Type B pancreatic cell (in vitro differentiated cells): ENCODE results near the gene NENF. TPM values are rescaled to one million over a fixed set of nuclear protein-coding genes. Genes with fewer than 3 reads are reported as not detected.

Source experiments
- DNase-seq: peaks from one replicate; pipeline ENCODE4 v3.0.0; 2021; ENCODE audit warnings: mixed read lengths; ENCODE audit not compliant: unreplicated experiment; ENCODE audit errors: extremely low spot score
- H3K27ac Mint-ChIP-seq: 2 replicates; pipeline ENCODE4 v1.8.0; 2021; ENCODE audit warnings: mild to moderate bottlenecking, mixed read lengths
- H3K27me3 Mint-ChIP-seq: 2 replicates; pipeline ENCODE4 v1.8.0; 2021; ENCODE audit warnings: mixed read lengths
- H3K36me3 Mint-ChIP-seq: 2 replicates; pipeline ENCODE4 v1.8.0; 2021; ENCODE audit warnings: mixed read lengths
- H3K4me1 Mint-ChIP-seq: one replicate; pipeline ENCODE4 v1.8.0; 2021; ENCODE audit warnings: mixed read lengths; ENCODE audit not compliant: unreplicated experiment
- H3K4me3 Mint-ChIP-seq: 2 replicates; pipeline ENCODE4 v1.8.0; 2021; ENCODE audit warnings: mild to moderate bottlenecking, mixed read lengths
- H3K9me3 Mint-ChIP-seq: 2 replicates; pipeline ENCODE4 v1.8.0; 2021; ENCODE audit warnings: mixed read lengths
- CTCF ChIP-seq: fragments of 200-600 bp; sonication (generic); conservative IDR thresholded peaks from 2 replicates; pipeline ENCODE4 v1.5.0; 2021; ENCODE audit warnings: antibody characterized with exemption, mild to moderate bottlenecking
- total RNA-seq: library from RNA; stranded (reverse); gene quantifications from 2 replicates; pipeline ENCODE4 v1.2.1, GENCODE V29; 2021; ENCODE audit warnings: low replicate concordance

The NENF gene
- total RNA-seq, 1 donor from 2014 or later, result 48.9 TPM

DNA sequence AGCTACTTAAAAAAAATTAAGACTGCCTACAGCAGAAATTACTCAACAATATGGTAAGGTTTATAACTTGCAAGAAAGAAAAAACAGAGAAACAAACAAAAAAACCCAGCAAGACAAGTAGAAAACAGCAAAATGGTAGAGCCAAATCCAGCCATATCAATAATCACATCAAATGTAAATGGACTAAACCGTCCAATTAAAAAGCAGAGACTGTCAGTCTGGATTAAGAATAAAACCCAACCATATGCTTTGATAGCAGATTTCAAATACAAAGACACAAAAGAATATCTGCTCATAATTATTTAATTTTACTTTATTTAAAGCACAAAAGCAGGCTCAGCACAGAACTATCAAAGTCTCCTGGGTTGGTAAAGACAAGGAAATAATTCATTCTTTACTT, 35.5 kb upstream of the NENF start:
- no peak overlapping the region for H3K27ac Mint-ChIP-seq
- no peak for DNase-seq
- peaks cover 40% of the 10 kb centered on the region for H3K36me3 Mint-ChIP-seq
- TF ChIP-seq CTCF, result no peak
- H3K4me1 Mint-ChIP-seq, result no peaks in the 10 kb centered on the region
- peaks cover 7% of the 10 kb centered on the region for H3K9me3 Mint-ChIP-seq
- no peak overlapping the region for H3K4me3 Mint-ChIP-seq
- no peaks in the 10 kb centered on the region for H3K27me3 Mint-ChIP-seq

DNA sequence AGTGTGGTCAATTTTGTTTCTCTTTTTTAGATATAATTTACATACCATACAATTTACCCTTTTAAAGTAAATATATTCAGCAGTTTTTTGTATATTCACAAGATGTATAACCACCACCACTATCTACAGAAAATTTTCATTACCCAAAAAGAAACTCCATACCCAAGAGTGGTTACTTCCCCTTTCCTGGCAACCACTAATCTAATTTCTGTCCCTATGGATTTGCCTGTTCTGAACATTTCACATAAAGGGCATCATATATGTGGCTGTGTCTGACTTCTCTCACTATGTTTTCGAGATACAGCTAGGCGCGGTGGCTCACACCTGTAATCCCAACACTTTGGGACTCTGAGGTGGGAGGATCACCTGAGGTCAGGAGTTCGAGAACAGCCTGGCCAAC, 31.7 kb upstream of the NENF start:
- Mint-ChIP-seq H3K27me3 (no peaks in the 10 kb centered on the region), H3K4me1 (no peaks in the 10 kb centered on the region), H3K27ac (no peak overlapping the region), H3K4me3 (no peak overlapping the region), H3K9me3 (peaks cover 9% of the 10 kb centered on the region), H3K36me3 (peaks cover 58% of the 10 kb centered on the region)
- no peak for TF ChIP-seq CTCF
- no peak for DNase-seq

- Mint-ChIP-seq H3K4me3 (no peak overlapping the region), H3K36me3 (peaks cover 49% of the 10 kb centered on the region), H3K27me3 (no peaks in the 10 kb centered on the region), H3K9me3 (peaks cover 9% of the 10 kb centered on the region), H3K27ac (no peak overlapping the region), H3K4me1 (no peaks in the 10 kb centered on the region)
- TF ChIP-seq CTCF, result no peak
- no peak for DNase-seq
These were observed 30.7 kb upstream of the NENF start for GRCh38 chr1:212401838-212402582.

- DNase-seq, result no peak
- no peak overlapping the region for H3K27ac Mint-ChIP-seq
These were observed 29.9 kb upstream of the NENF start for GRCh38 chr1:212402666-212403321.

DNA sequence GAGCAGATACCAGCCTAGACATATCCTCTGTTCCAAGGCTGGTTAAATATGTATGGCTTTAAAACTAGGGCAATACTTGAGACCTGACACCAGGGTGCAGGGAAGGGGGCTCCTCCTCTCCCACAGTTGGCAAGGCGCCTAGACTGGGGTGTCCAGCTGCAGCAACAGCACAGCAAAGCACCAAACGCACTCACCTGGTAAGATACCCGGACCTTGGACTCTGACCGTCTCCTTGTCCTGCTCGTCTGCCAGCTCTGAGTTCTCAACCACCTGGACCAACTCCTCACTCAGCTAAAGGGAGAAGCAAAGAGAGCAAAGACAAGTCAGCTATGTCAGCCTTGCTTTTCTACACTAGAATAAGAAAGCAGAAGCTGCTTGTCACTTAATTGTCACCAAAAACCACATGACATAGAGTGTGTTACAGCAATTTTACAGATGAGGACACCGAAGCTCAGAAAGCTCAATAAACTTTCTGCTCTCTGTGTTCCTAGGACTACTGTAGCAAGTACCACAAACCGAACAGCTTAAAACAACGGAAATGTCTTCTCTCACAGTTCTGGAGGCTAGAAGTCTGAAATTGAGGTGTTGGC, 22.4 kb upstream of the NENF start:
- no peak for DNase-seq

More at GRCh38 chr1:212402666-212403321, 29.9 kb upstream of the NENF start:
- no peak for TF ChIP-seq CTCF
- peaks cover 42% of the 10 kb centered on the region for H3K36me3 Mint-ChIP-seq
- H3K27me3 Mint-ChIP-seq, result no peaks in the 10 kb centered on the region
- peaks cover 9% of the 10 kb centered on the region for H3K9me3 Mint-ChIP-seq
- no peak overlapping the region for H3K4me3 Mint-ChIP-seq
- H3K4me1 Mint-ChIP-seq, result no peaks in the 10 kb centered on the region

More for the DNA sequence above, 22.4 kb upstream of the NENF start:
- Mint-ChIP-seq H3K4me1 (peaks cover 19% of the 10 kb centered on the region), H3K27ac (no peak overlapping the region), H3K4me3 (no peak overlapping the region), H3K27me3 (no peaks in the 10 kb centered on the region), H3K36me3 (peaks cover 12% of the 10 kb centered on the region), H3K9me3 (no peaks in the 10 kb centered on the region)
- TF ChIP-seq CTCF, result no peak
